HepG2 (cell line): Measurements from ENCODE around the gene MYH10. TPM values are rescaled to one million over a fixed set of nuclear protein-coding genes. Genes with fewer than 3 reads are reported as not detected.

Experiments used
- ATAC-seq: fragments of 200-7000 bp; cut with Tn5 transposase; 3 replicates; pipeline ENCODE4 v1.9.1; 2020; ENCODE audit warnings: mild to moderate bottlenecking, moderate library complexity
- BruUV-seq: library from RNA; stranded (reverse); fragments of 400-500 nt; replicated peaks from 2 replicates; lab custom pipeline; 2021; lab: Mats Ljungman, UMichigan
- CTCF ChIA-PET: fragments of 300-600 bp; formaldehyde crosslinking; extraction: SDS; loops from one replicate; lab custom pipeline; 2021; ENCODE audit warnings: low total read pairs, inconsistent platforms, low intra/inter-chr PET ratio; lab: Yijun Ruan, JAX
- POLR2A ChIA-PET: fragments of 350-600 bp; sonication (Branson Sonifier 250); formaldehyde crosslinking; loops from one replicate; lab custom pipeline; 2020; ENCODE audit warnings: antibody characterized with exemption, inconsistent platforms; lab: Yijun Ruan, JAX
- DNase-seq: peaks from one replicate; pipeline ENCODE4 v3.0.0-alpha.2; 2015; ENCODE audit warnings: low spot score
- FAIRE-seq: peaks from 3 replicates; lab custom pipeline; 2011; peaks lifted over from hg19 to GRCh38; lab: Jason Lieb, UNC
- H2AFZ ChIP-seq: one replicate; pipeline ENCODE4 v1.6.1; 2011; ENCODE audit warnings: low read length, inconsistent platforms
- H3K27ac ChIP-seq: fragments of 300-600 bp; 3 replicates; pipeline ENCODE4 v1.8.0; 2011; ENCODE audit warnings: mixed run types, mild to moderate bottlenecking, mixed read lengths, low read length, inconsistent platforms; ENCODE audit not compliant: insufficient read depth; ENCODE audit errors: extremely low read length
- H3K27me3 ChIP-seq, 2 experiments: fragments of 200-600 bp in 1 of 2; 2 replicates in 1 of 2; 3 replicates in 1 of 2; pipeline versions ENCODE4 v1.6.0 to v1.8.0; 2011; ENCODE audit warnings: low read length in 2 of 2, mild to moderate bottlenecking in 2 of 2, moderate library complexity in 2 of 2, inconsistent platforms in 1 of 2; ENCODE audit not compliant: insufficient read depth in 2 of 2, control insufficient read depth in 1 of 2
- H3K36me3 ChIP-seq, 2 experiments: fragments of 200-600 bp in 1 of 2; replicated peaks in 1 of 2; 2 replicates in 1 of 2; 3 replicates in 1 of 2; pipeline versions ENCODE4 v1.5.1 to v1.8.0; 2011; ENCODE audit warnings: low read length in 2 of 2, inconsistent platforms in 1 of 2; ENCODE audit not compliant: insufficient read depth in 2 of 2, control insufficient read depth in 1 of 2
- H3K4me1 ChIP-seq: 2 replicates; pipeline ENCODE4 v1.5.1; 2012; ENCODE audit warnings: low read length, inconsistent platforms; ENCODE audit not compliant: insufficient read depth
- H3K4me2 ChIP-seq: 2 replicates; pipeline ENCODE4 v1.6.0; 2011; ENCODE audit warnings: low read depth, low read length, inconsistent platforms
- H3K4me3 ChIP-seq, 3 experiments: fragments of 200-600 bp in 1 of 3; sonication (generic), shearing (Covaris generic) in 1 of 3; replicated peaks in 1 of 3; 2 replicates each; pipeline ENCODE4 v1.5.1; 2011 to 2016; ENCODE audit warnings: low read length in 3 of 3, inconsistent platforms in 2 of 3, low read depth in 2 of 3, mild to moderate bottlenecking in 2 of 3, control low read depth in 1 of 3, mixed read lengths in 1 of 3; ENCODE audit not compliant: insufficient read depth in 1 of 3
- H3K79me2 ChIP-seq: one replicate; pipeline ENCODE4 v1.6.1; 2011; ENCODE audit warnings: low read length, inconsistent platforms; ENCODE audit not compliant: insufficient read depth
- H3K9ac ChIP-seq: 2 replicates; pipeline ENCODE4 v1.6.0; 2011; ENCODE audit warnings: mild to moderate bottlenecking, low read depth, low read length, inconsistent platforms; ENCODE audit not compliant: insufficient read depth
- H3K9me3 ChIP-seq: 2 replicates; pipeline ENCODE4 v1.5.1; 2012; ENCODE audit warnings: mild to moderate bottlenecking, low read length
- H4K20me1 ChIP-seq: 2 replicates; pipeline ENCODE4 v1.6.0; 2011; ENCODE audit warnings: inconsistent platforms, mild to moderate bottlenecking, low read length, moderate library complexity; ENCODE audit not compliant: insufficient read depth
- KIAA2018 ChIP-seq: sonication (generic); formaldehyde crosslinking; IDR thresholded peaks from 2 replicates; pipeline ENCODE4 v1.5.0; 2020; ENCODE audit warnings: mild to moderate bottlenecking, missing genetic modification reagents, borderline replicate concordance
- NCOR1 ChIP-seq: fragments of 200-600 bp; sonication (generic); IDR thresholded peaks from 2 replicates; pipeline ENCODE4 v1.7.0; 2017; ENCODE audit warnings: antibody characterized with exemption, low read length, borderline replicate concordance
- NFYB ChIP-seq: sonication (generic); formaldehyde crosslinking; IDR thresholded peaks from 2 replicates; pipeline ENCODE4 v1.4.0; 2020; ENCODE audit warnings: missing genetic modification reagents
- NR2F1 ChIP-seq, 2 experiments: fragments of 450-650 bp in 1 of 2; formaldehyde crosslinking in 1 of 2; IDR thresholded peaks; 2 replicates each; pipeline versions ENCODE4 v1.5.0 to v1.6.1; 2016 to 2020; ENCODE audit warnings: mild to moderate bottlenecking in 1 of 2, missing compliant biosample characterization in 1 of 2, missing genetic modification reagents in 1 of 2, moderate library complexity in 1 of 2
- RAD21 ChIP-seq: fragments of 450-650 bp; formaldehyde crosslinking; IDR thresholded peaks from 2 replicates; pipeline ENCODE4 v1.5.0; 2020; ENCODE audit warnings: mild to moderate bottlenecking
- RFXAP ChIP-seq: sonication (generic); formaldehyde crosslinking; IDR thresholded peaks from 2 replicates; pipeline ENCODE4 v1.4.0; 2020; ENCODE audit warnings: missing genetic modification reagents, borderline replicate concordance
- ZBTB3 ChIP-seq: sonication (generic); formaldehyde crosslinking; IDR thresholded peaks from 2 replicates; pipeline ENCODE4 v1.4.0; 2020; ENCODE audit warnings: low read depth, mild to moderate bottlenecking, moderate library complexity, missing genetic modification reagents, borderline replicate concordance
- ZFAT ChIP-seq: sonication (generic); formaldehyde crosslinking; conservative IDR thresholded peaks from 2 replicates; pipeline ENCODE4 v1.8.1; 2023; ENCODE audit warnings: missing genetic modification reagents, inconsistent platforms
- ZFX ChIP-seq: sonication (generic); formaldehyde crosslinking; IDR thresholded peaks from 2 replicates; pipeline ENCODE4 v1.4.0; 2020; ENCODE audit warnings: mild to moderate bottlenecking, low read depth, missing genetic modification reagents, moderate library complexity
- ZMYM2 ChIP-seq: sonication (generic); formaldehyde crosslinking; IDR thresholded peaks from 2 replicates; pipeline ENCODE4 v1.8.0; 2022; ENCODE audit warnings: mild to moderate bottlenecking, missing genetic modification reagents
- ZMYM4 ChIP-seq: sonication (generic); formaldehyde crosslinking; IDR thresholded peaks from 2 replicates; pipeline ENCODE4 v1.8.1; 2023; ENCODE audit warnings: mild to moderate bottlenecking, missing genetic modification reagents
- ZNF275 ChIP-seq: sonication (generic); formaldehyde crosslinking; IDR thresholded peaks from 2 replicates; pipeline ENCODE4 v1.8.0; 2022; ENCODE audit warnings: missing genetic modification reagents, mild to moderate bottlenecking, inconsistent platforms, borderline replicate concordance
- ZNF691 ChIP-seq: sonication (generic); formaldehyde crosslinking; IDR thresholded peaks from 2 replicates; pipeline ENCODE4 v1.4.0; 2020; ENCODE audit warnings: missing genetic modification reagents, low read depth, mild to moderate bottlenecking, borderline replicate concordance
- WGBS: methylation state at CpG from one replicate; pipeline ENCODE4 v1.1.6; 2017; ENCODE audit warnings: low lambda C conversion rate; 5-methylcytosine and 5-hydroxymethylcytosine counted together
- in situ Hi-C: cut with HindIII; loops from 2 replicates; pipeline ENCODE4 v1.10.0; 2017; ENCODE audit warnings: low pct_unique_long_range_greater_than_20kb; ENCODE audit not compliant: extremely low pct_ligation_motif_present
- intact Hi-C: fragments of 100-400 bp; cut with micrococcal nuclease; formaldehyde crosslinking; loops from one replicate; pipeline ENCODE4 v1.10.0; 2022; ENCODE audit not compliant: unreplicated experiment
- polyA plus RNA-seq, 8 experiments: library from polyadenylated mRNA; depleted of rRNA in 3 of 8; stranded (reverse) in 7 of 8; unstranded in 1 of 8; fragments of >200 nt; fragmentation: Illumina TruSeq in 4 of 8; extraction: Trizol in 4 of 8; gene quantifications; 2 replicates each; pipeline versions ENCODE4 v1.2.1 to v1.2.3, GENCODE V29; 2011 to 2016; ENCODE audit warnings: low read depth in 4 of 8, missing spikeins in 1 of 8, mixed read lengths in 1 of 8; ENCODE audit not compliant: insufficient read depth in 1 of 8
- total RNA-seq, 5 experiments: library from RNA; depleted of rRNA; stranded (reverse); fragments of >200 nt; fragmentation: Illumina TruSeq; extraction: Trizol; gene quantifications; 2 replicates each; pipeline ENCODE4 v1.2.3, GENCODE V29; 2016; ENCODE audit warnings: low read depth in 1 of 5

MYH10 gene
- total and polyA plus RNA-seq, 2 of the 13 experiments (the other 11 are each of a cell fraction or from before 2014, with no cell fraction given) = 43.4 to 68.6 TPM

GRCh38 chr17:8588877-8589554, 41.5 kb downstream of the MYH10 start:
- no peaks in the 10 kb centered on the region for H4K20me1 ChIP-seq
- no peak overlapping the region for H3K27ac ChIP-seq
- POLR2A ChIA-PET = no interaction called here
- no peak for TF ChIP-seq ZNF691 (CRISPR knock-in tag)
- TF ChIP-seq ZBTB3 (CRISPR knock-in tag) = no peak
- no peak for TF ChIP-seq ZMYM2
- no peak for TF ChIP-seq NCOR1
- TF ChIP-seq NR2F1 (CRISPR knock-in tag; IDR thresholded peaks at IDR 0.05) = no peak
- no peak for TF ChIP-seq RFXAP (CRISPR knock-in tag)
- no peak for TF ChIP-seq RAD21 (CRISPR knock-in tag)
- no peak for TF ChIP-seq ZNF275 (CRISPR knock-in tag)
- TF ChIP-seq ZMYM4 (CRISPR knock-in tag) = no peak
- no peak for TF ChIP-seq KIAA2018 (CRISPR knock-in tag)
- TF ChIP-seq ZFAT (CRISPR knock-in tag) = no peak
- TF ChIP-seq ZFX (CRISPR knock-in tag) = no peak
- TF ChIP-seq NFYB (CRISPR knock-in tag) = no peak
- H3K4me3 ChIP-seq = no peak overlapping the region
- in situ Hi-C loops (no loop called here), intact Hi-C loops (no loop called here)
- H3K4me2 ChIP-seq = no peak overlapping the region
- DNase-seq = no peak
- H3K4me1 ChIP-seq = peaks cover 14% of the 10 kb centered on the region
- H3K79me2 ChIP-seq = peaks cover 8% of the 10 kb centered on the region
- 84% methylated on average over 8 of the region's 8 CpGs for WGBS
- H3K9me3 ChIP-seq = no peaks in the 10 kb centered on the region
- H3K36me3 ChIP-seq = peaks cover 10 to 34% of the 10 kb centered on the region in 2 experiments
- H3K9ac ChIP-seq = no peak overlapping the region
- H2AFZ ChIP-seq = no peak overlapping the region
- no peaks in the 10 kb centered on the region for H3K27me3 ChIP-seq
- CTCF ChIA-PET = no interaction called here
- no peak for ATAC-seq
- no peak for FAIRE-seq
- BruUV-seq = no TSS peak
